T-helper 2 cell treated with Interferon-gamma antibody and Interleukin-4, amounts not matched to agents 5 μg/mL and 100 μg/mL, for 36 hours (primary cell): ENCODE data around the gene MYH15.

ENCODE experiments used
- DNase-seq: peaks from one replicate; pipeline ENCODE4 v3.0.0; 2021; ENCODE audit warnings: low spot score
- H3K27ac Mint-ChIP-seq: one replicate; pipeline ENCODE4 v1.8.0; 2021; ENCODE audit warnings: mild to moderate bottlenecking, mixed read lengths
- H3K27me3 Mint-ChIP-seq: one replicate; pipeline ENCODE4 v1.8.0; 2021; ENCODE audit warnings: low read depth, mixed read lengths
- H3K36me3 Mint-ChIP-seq: one replicate; pipeline ENCODE4 v1.8.0; 2021; ENCODE audit warnings: low read depth, mixed read lengths
- H3K4me1 Mint-ChIP-seq: one replicate; pipeline ENCODE4 v1.8.0; 2021; ENCODE audit warnings: low read depth, mixed read lengths
- H3K4me3 Mint-ChIP-seq: one replicate; pipeline ENCODE4 v1.8.0; 2022; ENCODE audit warnings: mild to moderate bottlenecking, moderate library complexity, mixed read lengths
- H3K9me3 Mint-ChIP-seq: one replicate; pipeline ENCODE4 v1.8.0; 2021; ENCODE audit warnings: mixed read lengths

Gene MYH15

GRCh38 chr3:108359011-108359410, 151.4 kb downstream of the MYH15 start:
- no peaks in the 10 kb centered on the region for H3K36me3 Mint-ChIP-seq

GRCh38 chr3:108357042-108357441, 153.4 kb downstream of the MYH15 start:
- no peak for DNase-seq
- H3K4me3 Mint-ChIP-seq: no peak overlapping the region
- no peaks in the 10 kb centered on the region for H3K36me3 Mint-ChIP-seq
- H3K27me3 Mint-ChIP-seq: peaks cover 3% of the 10 kb centered on the region
- no peaks in the 10 kb centered on the region for H3K9me3 Mint-ChIP-seq
- H3K27ac Mint-ChIP-seq: no peak overlapping the region
- H3K4me1 Mint-ChIP-seq: peaks cover 2% of the 10 kb centered on the region

More at GRCh38 chr3:108359011-108359410, 151.4 kb downstream of the MYH15 start:
- DNase-seq: no peak
- no peaks in the 10 kb centered on the region for H3K4me1 Mint-ChIP-seq
- H3K4me3 Mint-ChIP-seq: no peak overlapping the region
- H3K9me3 Mint-ChIP-seq: no peaks in the 10 kb centered on the region
- H3K27ac Mint-ChIP-seq: no peak overlapping the region
- no peaks in the 10 kb centered on the region for H3K27me3 Mint-ChIP-seq

GRCh38 chr3:108354562-108354961, 155.8 kb downstream of the MYH15 start:
- Mint-ChIP-seq H3K27ac (no peak overlapping the region), H3K27me3 (peaks cover 6% of the 10 kb centered on the region), H3K9me3 (no peaks in the 10 kb centered on the region), H3K4me3 (no peak overlapping the region), H3K4me1 (peaks cover 2% of the 10 kb centered on the region), H3K36me3 (no peaks in the 10 kb centered on the region)
- DNase-seq: no peak

- Mint-ChIP-seq H3K27ac (no peak overlapping the region), H3K4me1 (peaks cover 2% of the 10 kb centered on the region), H3K4me3 (no peak overlapping the region), H3K27me3 (peaks cover 21% of the 10 kb centered on the region), H3K36me3 (peaks cover 4% of the 10 kb centered on the region), H3K9me3 (peaks cover 7% of the 10 kb centered on the region)
- no peak for DNase-seq
Observed at GRCh38 chr3:108352176-108352575, 158.2 kb downstream of the MYH15 start.

GRCh38 chr3:108346301-108347227, 163.8 kb downstream of the MYH15 start:
- Mint-ChIP-seq H3K27me3 (peaks cover 19% of the 10 kb centered on the region), H3K4me3 (no peak overlapping the region), H3K4me1 (peaks cover 17% of the 10 kb centered on the region), H3K27ac (no peak overlapping the region), H3K9me3 (peaks cover 7% of the 10 kb centered on the region), H3K36me3 (peaks cover 4% of the 10 kb centered on the region)
- no peak for DNase-seq

GRCh38 chr3:108345492-108346205, 164.7 kb downstream of the MYH15 start:
- Mint-ChIP-seq H3K36me3 (peaks cover 4% of the 10 kb centered on the region), H3K27me3 (peaks cover 19% of the 10 kb centered on the region), H3K9me3 (peaks cover 7% of the 10 kb centered on the region), H3K4me1 (peaks cover 17% of the 10 kb centered on the region), H3K27ac (no peak overlapping the region), H3K4me3 (no peak overlapping the region)
- no peak for DNase-seq

GRCh38 chr3:108343491-108343890, 166.9 kb downstream of the MYH15 start:
- Mint-ChIP-seq H3K4me3 (no peak overlapping the region), H3K27me3 (peaks cover 13% of the 10 kb centered on the region), H3K36me3 (peaks cover 4% of the 10 kb centered on the region), H3K4me1 (peaks cover 17% of the 10 kb centered on the region), H3K9me3 (peaks cover 7% of the 10 kb centered on the region), H3K27ac (no peak overlapping the region)
- DNase-seq: no peak

- H3K4me3 Mint-ChIP-seq: no peak overlapping the region
- DNase-seq: peak; percentile 9
- peak overlapping the region; percentile 18 for H3K27ac Mint-ChIP-seq
- peaks cover 3% of the 10 kb centered on the region for H3K36me3 Mint-ChIP-seq
- H3K27me3 Mint-ChIP-seq: peaks cover 9% of the 10 kb centered on the region
- H3K4me1 Mint-ChIP-seq: peaks cover 17% of the 10 kb centered on the region
- peaks cover 3% of the 10 kb centered on the region for H3K9me3 Mint-ChIP-seq
Observed at GRCh38 chr3:108342837-108343486, 167.4 kb downstream of the MYH15 start.

- no peak for DNase-seq
- Mint-ChIP-seq H3K27ac (no peak overlapping the region), H3K36me3 (no peaks in the 10 kb centered on the region)
Observed at GRCh38 chr3:108341911-108342310, 168.5 kb downstream of the MYH15 start.

GRCh38 chr3:108338901-108339545, 171.4 kb downstream of the MYH15 start:
- no peak overlapping the region for H3K27ac Mint-ChIP-seq
- H3K4me3 Mint-ChIP-seq: no peak overlapping the region
- H3K9me3 Mint-ChIP-seq: no peaks in the 10 kb centered on the region
- peaks cover 3% of the 10 kb centered on the region for H3K36me3 Mint-ChIP-seq
- peaks cover 12% of the 10 kb centered on the region for H3K4me1 Mint-ChIP-seq
- peaks cover 8% of the 10 kb centered on the region for H3K27me3 Mint-ChIP-seq
- no peak for DNase-seq

More at GRCh38 chr3:108341911-108342310, 168.5 kb downstream of the MYH15 start:
- Mint-ChIP-seq H3K4me3 (no peak overlapping the region), H3K4me1 (peaks cover 17% of the 10 kb centered on the region), H3K27me3 (peaks cover 6% of the 10 kb centered on the region), H3K9me3 (no peaks in the 10 kb centered on the region)

GRCh38 chr3:108334701-108335100, 175.7 kb downstream of the MYH15 start:
- Mint-ChIP-seq H3K27me3 (peaks cover 5% of the 10 kb centered on the region), H3K27ac (no peak overlapping the region), H3K9me3 (no peaks in the 10 kb centered on the region), H3K4me1 (peaks cover 18% of the 10 kb centered on the region), H3K4me3 (no peak overlapping the region), H3K36me3 (peaks cover 4% of the 10 kb centered on the region)
- DNase-seq: no peak

- peaks cover 5% of the 10 kb centered on the region for H3K27me3 Mint-ChIP-seq
- H3K4me3 Mint-ChIP-seq: no peak overlapping the region
- peaks cover 5% of the 10 kb centered on the region for H3K36me3 Mint-ChIP-seq
- DNase-seq: no peak
- no peaks in the 10 kb centered on the region for H3K9me3 Mint-ChIP-seq
- peaks cover 25% of the 10 kb centered on the region for H3K4me1 Mint-ChIP-seq
- no peak overlapping the region for H3K27ac Mint-ChIP-seq
Observed at GRCh38 chr3:108333961-108334360, 176.4 kb downstream of the MYH15 start.

- Mint-ChIP-seq H3K9me3 (peaks cover 9% of the 10 kb centered on the region), H3K36me3 (peaks cover 11% of the 10 kb centered on the region), H3K27ac (no peak overlapping the region), H3K27me3 (peaks cover 2% of the 10 kb centered on the region), H3K4me1 (peaks cover 40% of the 10 kb centered on the region), H3K4me3 (no peak overlapping the region)
- no peak for DNase-seq
Observed at GRCh38 chr3:108331792-108332191, 178.6 kb downstream of the MYH15 start.
